ENCODE results near the gene UBE2D2.
A peak's percentile ranks its signal among the peaks of the same experiment; 100 is the strongest.
"Not testable (repeated sequence)": the region's sequence is repeated elsewhere in the genome, so short reads cannot be mapped to it uniquely, and the experiment has no call there.

UBE2D2 gene

GRCh38 chr5:139597134-139597533 is 36.0 kb downstream of the UBE2D2 start:
- no peak for TF ChIP-seq FOXM1 (IDR thresholded peaks at IDR 0.05; ENCODE audit: borderline replicate concordance)
- TF ChIP-seq L3MBTL2 (conservative IDR thresholded peaks at IDR 0.05) = no peak
- TF ChIP-seq NFRKB (IDR thresholded peaks at IDR 0.05) = no peak
- no peak for TF ChIP-seq CTBP1 (IDR thresholded peaks at IDR 0.05; ENCODE audit: borderline replicate concordance)
- no peak for TF ChIP-seq ELF4 (IDR thresholded peaks at IDR 0.05)
- TF ChIP-seq, protein P1, sequence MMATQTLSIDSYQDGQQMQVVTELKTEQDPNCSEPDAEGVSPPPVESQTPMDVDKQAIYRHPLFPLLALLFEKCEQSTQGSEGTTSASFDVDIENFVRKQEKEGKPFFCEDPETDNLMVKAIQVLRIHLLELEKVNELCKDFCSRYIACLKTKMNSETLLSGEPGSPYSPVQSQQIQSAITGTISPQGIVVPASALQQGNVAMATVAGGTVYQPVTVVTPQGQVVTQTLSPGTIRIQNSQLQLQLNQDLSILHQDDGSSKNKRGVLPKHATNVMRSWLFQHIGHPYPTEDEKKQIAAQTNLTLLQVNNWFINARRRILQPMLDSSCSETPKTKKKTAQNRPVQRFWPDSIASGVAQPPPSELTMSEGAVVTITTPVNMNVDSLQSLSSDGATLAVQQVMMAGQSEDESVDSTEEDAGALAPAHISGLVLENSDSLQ (IDR thresholded peaks at IDR 0.05) = no peak
- TF ChIP-seq ZNF384 (IDR thresholded peaks at IDR 0.05) = no peak
- no peak for TF ChIP-seq LEF1 (IDR thresholded peaks at IDR 0.05; ENCODE audit: borderline replicate concordance)
- no peak for TF ChIP-seq FOXK2 (IDR thresholded peaks at IDR 0.05)
- TF ChIP-seq FOXA1 (IDR thresholded peaks at IDR 0.05) = no peak
- TF ChIP-seq SP1 (IDR thresholded peaks at IDR 0.05) = no peak
- TF ChIP-seq BHLHE40 (IDR thresholded peaks at IDR 0.05; ENCODE audit: borderline replicate concordance) = no peak
- ChIA-PET CTCF (interaction anchor here (0.6 kb wide), 1 partner anchor 307 kb away, joined by 3 read pairs; no protein-coding TSS in a partner anchor), POLR2A (no interaction called here)
- no peak for DNase-seq (ENCODE audit: extremely low spot score)

DNA sequence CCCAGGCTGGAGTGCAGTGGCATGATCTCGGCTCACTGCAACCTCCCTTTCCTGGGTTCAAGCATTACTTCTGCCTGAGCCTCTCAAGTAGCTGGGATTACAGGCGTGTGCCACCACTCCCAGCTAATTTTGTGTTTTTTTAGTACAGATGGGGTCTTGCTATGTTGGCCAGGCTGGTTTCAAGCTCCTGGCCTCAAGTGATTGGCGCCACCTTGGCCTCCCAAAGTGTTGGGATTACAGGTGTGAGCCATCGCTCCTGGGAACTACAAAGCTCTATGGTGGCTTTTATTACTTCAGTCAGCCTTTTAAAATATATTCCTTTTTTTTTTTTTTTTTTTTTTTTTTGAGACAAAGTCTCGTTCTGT is 37.4 kb downstream of the UBE2D2 start:
- POLR2A ChIA-PET = interaction anchor here (0.6 kb wide), 1 partner anchor 195 kb away, joined by 3 read pairs; the partner anchor contains the start of gene SPATA24
- CTCF ChIA-PET = interaction anchor here (0.7 kb wide), 1 partner anchor 9 kb away, joined by 11 read pairs; no protein-coding TSS in a partner anchor
- TF ChIP-seq ZNF384 (IDR thresholded peaks at IDR 0.05) = 0 out of 2 replicates have a peak, but pooled peaks have one; percentile 39
- DNase-seq (ENCODE audit: extremely low spot score) = not testable (repeated sequence)

GRCh38 chr5:139600336-139600949 is 39.3 kb downstream of the UBE2D2 start:
- TF ChIP-seq BHLHE40 (IDR thresholded peaks at IDR 0.05; ENCODE audit: borderline replicate concordance) = no peak
- no peak for TF ChIP-seq ELF4 (IDR thresholded peaks at IDR 0.05)
- no peak for TF ChIP-seq FOXA1 (IDR thresholded peaks at IDR 0.05)
- TF ChIP-seq ZNF384 (IDR thresholded peaks at IDR 0.05) = no peak
- TF ChIP-seq LEF1 (IDR thresholded peaks at IDR 0.05; ENCODE audit: borderline replicate concordance) = no peak
- no peak for TF ChIP-seq NFRKB (IDR thresholded peaks at IDR 0.05)
- no peak for TF ChIP-seq FOXM1 (IDR thresholded peaks at IDR 0.05; ENCODE audit: borderline replicate concordance)
- no peak for TF ChIP-seq SUZ12 (IDR thresholded peaks at IDR 0.05)
- TF ChIP-seq CTBP1 (IDR thresholded peaks at IDR 0.05; ENCODE audit: borderline replicate concordance) = no peak
- no peak for TF ChIP-seq SP1 (IDR thresholded peaks at IDR 0.05)
- no peak for TF ChIP-seq ARNT (IDR thresholded peaks at IDR 0.05)
- no peak for TF ChIP-seq FOXK2 (IDR thresholded peaks at IDR 0.05)
- no peak for TF ChIP-seq TARDBP (IDR thresholded peaks at IDR 0.05)
- no peak for TF ChIP-seq L3MBTL2 (conservative IDR thresholded peaks at IDR 0.05)
- TF ChIP-seq, protein P1 (IDR thresholded peaks at IDR 0.05) = no peak
- no peak for TF ChIP-seq HDGF (IDR thresholded peaks at IDR 0.05; ENCODE audit: borderline replicate concordance)
- no peak for DNase-seq (ENCODE audit: extremely low spot score)
- POLR2A ChIA-PET = no interaction called here
- CTCF ChIA-PET = no interaction called here

DNA sequence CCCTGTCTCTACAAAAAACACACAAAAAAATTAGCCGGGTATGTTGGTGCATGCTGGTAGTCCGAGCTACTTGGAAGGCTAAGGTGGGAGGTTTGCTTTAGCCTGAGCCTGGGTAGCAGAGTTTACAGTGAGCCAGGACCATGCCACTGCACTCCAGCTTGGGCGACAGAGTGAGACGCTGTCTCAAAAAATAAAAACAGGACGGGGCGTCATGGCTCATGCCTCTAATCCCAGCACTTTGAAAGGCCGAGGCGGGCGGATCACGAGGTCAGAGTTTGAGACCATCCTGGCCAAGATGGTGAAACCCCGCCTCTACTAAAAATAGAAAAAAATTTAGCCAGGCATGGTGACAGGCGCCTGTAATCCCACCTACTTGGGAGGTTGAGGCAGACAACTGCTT is 40.3 kb downstream of the UBE2D2 start:
- TF ChIP-seq SUZ12 (IDR thresholded peaks at IDR 0.05) (no peak), ELF4 (IDR thresholded peaks at IDR 0.05) (no peak), L3MBTL2 (conservative IDR thresholded peaks at IDR 0.05) (no peak), NFRKB (IDR thresholded peaks at IDR 0.05) (no peak), LEF1 (IDR thresholded peaks at IDR 0.05; ENCODE audit: borderline replicate concordance) (no peak), CTBP1 (IDR thresholded peaks at IDR 0.05; ENCODE audit: borderline replicate concordance) (no peak), SP1 (IDR thresholded peaks at IDR 0.05) (no peak), ZNF384 (IDR thresholded peaks at IDR 0.05) (no peak)
- CTCF ChIA-PET = no interaction called here
- DNase-seq (ENCODE audit: extremely low spot score) = no peak
- POLR2A ChIA-PET = no interaction called here

GRCh38 chr5:139601948-139602347 is 40.8 kb downstream of the UBE2D2 start:
- CTCF ChIA-PET; DNase-seq (ENCODE audit: extremely low spot score); POLR2A ChIA-PET: not testable (repeated sequence)

GRCh38 chr5:139605887-139606286 is 44.7 kb downstream of the UBE2D2 start:
- no peak for DNase-seq (ENCODE audit: extremely low spot score)
- TF ChIP-seq HDGF (IDR thresholded peaks at IDR 0.05; ENCODE audit: borderline replicate concordance) (no peak), NFRKB (IDR thresholded peaks at IDR 0.05) (no peak), L3MBTL2 (conservative IDR thresholded peaks at IDR 0.05) (no peak), ARNT (IDR thresholded peaks at IDR 0.05) (no peak), BHLHE40 (IDR thresholded peaks at IDR 0.05; ENCODE audit: borderline replicate concordance) (no peak), FOXM1 (IDR thresholded peaks at IDR 0.05; ENCODE audit: borderline replicate concordance) (no peak), ZNF384 (IDR thresholded peaks at IDR 0.05) (no peak), LEF1 (IDR thresholded peaks at IDR 0.05; ENCODE audit: borderline replicate concordance) (no peak), SP1 (IDR thresholded peaks at IDR 0.05) (no peak), TARDBP (IDR thresholded peaks at IDR 0.05) (no peak), FOXA1 (IDR thresholded peaks at IDR 0.05) (no peak), FOXK2 (IDR thresholded peaks at IDR 0.05) (no peak), CTBP1 (IDR thresholded peaks at IDR 0.05; ENCODE audit: borderline replicate concordance) (no peak), SUZ12 (IDR thresholded peaks at IDR 0.05) (no peak), ELF4 (IDR thresholded peaks at IDR 0.05) (no peak)
- TF ChIP-seq, protein P1 (IDR thresholded peaks at IDR 0.05) = no peak
- POLR2A ChIA-PET = no interaction called here
- CTCF ChIA-PET = no interaction called here

Data from HEK293T (cell line).